Tibial nerve (tissue), 4 donors: ENCODE results near the gene HNF4A. TPM values are rescaled to one million over a fixed set of nuclear protein-coding genes. Genes with fewer than 3 reads are reported as not detected.

ENCODE experiments used
- DNase-seq, 2 donors: peaks; one replicate each; pipeline ENCODE4 v3.0.0-alpha.2; 2019; ENCODE audit warnings: low spot score in 2 of 2
- H3K27ac ChIP-seq, 4 donors: fragments of 200-600 bp; sonication (generic) in 3 of 4; one replicate each; pipeline ENCODE4 v1.5.1; 2017 to 2019; ENCODE audit warnings: mild to moderate bottlenecking in 1 of 4
- H3K27me3 ChIP-seq, 2 donors: fragments of 200-600 bp; sonication (generic) in 1 of 2; one replicate each; pipeline versions ENCODE4 v1.5.1 to v1.6.0; 2017 to 2019
- H3K36me3 ChIP-seq, 3 donors: fragments of 200-600 bp; sonication (generic); one replicate each; pipeline ENCODE4 v1.5.1; 2018 to 2019
- H3K4me1 ChIP-seq, 4 donors: fragments of 200-600 bp; sonication (generic) in 3 of 4; one replicate each; pipeline ENCODE4 v1.5.1; 2017 to 2019
- H3K4me3 ChIP-seq, 4 donors: fragments of 200-600 bp; sonication (generic) in 3 of 4; one replicate each; pipeline ENCODE4 v1.5.1; 2017 to 2019; ENCODE audit warnings: mild to moderate bottlenecking in 1 of 4, moderate library complexity in 1 of 4
- H3K9me3 ChIP-seq, 4 donors: fragments of 200-600 bp; sonication (generic) in 3 of 4; one replicate each; pipeline ENCODE4 v1.5.1; 2017 to 2019
- CTCF ChIP-seq, 5 experiments: fragments of 200-600 bp in 3 of 5; fragments of 450-650 bp in 2 of 5; sonication (generic) in 3 of 5; IDR thresholded peaks; one replicate each; pipeline ENCODE4 v1.5.1; 2016 to 2019; ENCODE audit warnings: antibody characterized with exemption in 5 of 5, mild to moderate bottlenecking in 3 of 5, moderate library complexity in 2 of 5
- EP300 ChIP-seq, 2 donors: sonication (generic); formaldehyde crosslinking; IDR thresholded peaks; one replicate each; pipeline ENCODE4 v1.6.1; 2017; ENCODE audit warnings: antibody characterized with exemption in 2 of 2, mild to moderate bottlenecking in 1 of 2
- POLR2A ChIP-seq, 2 donors: fragments of 450-650 bp; IDR thresholded peaks; one replicate each; pipeline ENCODE4 v1.6.1; 2017; ENCODE audit warnings: antibody characterized with exemption in 2 of 2, mild to moderate bottlenecking in 2 of 2, moderate library complexity in 2 of 2
- WGBS, 2 donors: methylation state at CpG; one replicate each; pipeline ENCODE4 v1.1.5; 2018; 5-methylcytosine and 5-hydroxymethylcytosine counted together
- total RNA-seq, 4 donors: library from RNA; depleted of rRNA; stranded (reverse); fragments of >200 nt; gene quantifications; one replicate each; pipeline ENCODE4 v1.1.0, GENCODE V29; 2016

HNF4A gene
- total RNA-seq, 4 donors from 2014 or later = not detected

GRCh38 chr20:44422083-44422482 is 66.6 kb downstream of the HNF4A start:
- H3K27ac ChIP-seq = no peak overlapping the region
- H3K4me3 ChIP-seq = no peak overlapping the region
- no peaks in the 10 kb centered on the region for H3K36me3 ChIP-seq
- no peaks in the 10 kb centered on the region for H3K4me1 ChIP-seq
- peaks cover 0 to 12% of the 10 kb centered on the region in 2 donors for H3K27me3 ChIP-seq
- DNase-seq = no peak
- TF ChIP-seq POLR2A (IDR thresholded peaks at IDR 0.05) (no peak), CTCF (IDR thresholded peaks at IDR 0.05) (no peak), EP300 (IDR thresholded peaks at IDR 0.05) (no peak)
- WGBS, 2 donors = 53 to 55% methylated on average over 3 of the region's 3 CpGs
- no peaks in the 10 kb centered on the region for H3K9me3 ChIP-seq

- Histone ChIP-seq H3K9me3 (no peaks in the 10 kb centered on the region), H3K4me1 (no peaks in the 10 kb centered on the region), H3K4me3 (no peak overlapping the region), H3K27me3 (peaks cover 0 to 12% of the 10 kb centered on the region in 2 donors), H3K27ac (no peak overlapping the region), H3K36me3 (no peaks in the 10 kb centered on the region)
- TF ChIP-seq EP300 (IDR thresholded peaks at IDR 0.05) (no peak), POLR2A (IDR thresholded peaks at IDR 0.05) (no peak), CTCF (IDR thresholded peaks at IDR 0.05) (no peak)
- no peak for DNase-seq
- 43 to 54% methylated on average over 5 of the region's 5 CpGs for WGBS, 2 donors
These were observed 68.0 kb downstream of the HNF4A start for GRCh38 chr20:44423480-44423879.

GRCh38 chr20:44424039-44424495 is 68.6 kb downstream of the HNF4A start:
- DNase-seq = no peak
- Histone ChIP-seq H3K9me3 (no peaks in the 10 kb centered on the region), H3K27me3 (peaks cover 0 to 12% of the 10 kb centered on the region in 2 donors), H3K36me3 (no peaks in the 10 kb centered on the region), H3K4me3 (no peak overlapping the region), H3K27ac (no peak overlapping the region), H3K4me1 (no peaks in the 10 kb centered on the region)
- TF ChIP-seq POLR2A (IDR thresholded peaks at IDR 0.05) (no peak), EP300 (IDR thresholded peaks at IDR 0.05) (no peak), CTCF (IDR thresholded peaks at IDR 0.05) (no peak)
- 83 to 84% methylated on average over 9 to 12 of the region's 14 CpGs for WGBS, 2 donors

- 82 to 88% methylated on average over 2 of the region's 2 CpGs for WGBS, 2 donors
These were observed 70.4 kb downstream of the HNF4A start for GRCh38 chr20:44425923-44426322.

More at GRCh38 chr20:44425923-44426322, 70.4 kb downstream of the HNF4A start:
- H3K9me3 ChIP-seq = no peaks in the 10 kb centered on the region
- H3K27ac ChIP-seq = no peak overlapping the region
- no peaks in the 10 kb centered on the region for H3K4me1 ChIP-seq
- H3K4me3 ChIP-seq = no peak overlapping the region
- TF ChIP-seq CTCF (IDR thresholded peaks at IDR 0.05) = no peak
- no peak for TF ChIP-seq POLR2A (IDR thresholded peaks at IDR 0.05)
- TF ChIP-seq EP300 (IDR thresholded peaks at IDR 0.05) = no peak
- no peak for DNase-seq
- peaks cover 0 to 12% of the 10 kb centered on the region in 2 donors for H3K27me3 ChIP-seq
- H3K36me3 ChIP-seq = no peaks in the 10 kb centered on the region
